Fibroblast of villous mesenchyme (primary cell): ENCODE measurements around the gene MOGAT3. TPM values are rescaled to one million over a fixed set of nuclear protein-coding genes. Genes with fewer than 3 reads are reported as not detected.

Source experiments
- DNase-seq: peaks from one replicate; pipeline ENCODE4 v3.0.0-alpha.2; 2010; ENCODE audit warnings: low read depth
- H3K4me3 ChIP-seq: 2 replicates; pipeline ENCODE4 v1.5.1; 2011; ENCODE audit warnings: low read depth, mild to moderate bottlenecking, low read length
- total RNA-seq: library from RNA; depleted of rRNA; stranded (reverse); fragments of >200 nt; gene quantifications from 2 replicates; pipeline ENCODE4 v1.2.3, GENCODE V29; 2012
- TF ChIP-seq, protein P1 (sequence below): IDR thresholded peaks from 2 replicates; pipeline ENCODE4 v1.5.1; 2012; ENCODE audit warnings: low read depth, mild to moderate bottlenecking, low read length; ENCODE audit not compliant: insufficient read depth

MOGAT3 gene
- total RNA-seq, 1 donor = not detected

GRCh38 chr7:101232141-101232850, 31.5 kb upstream of the MOGAT3 start:
- H3K4me3 ChIP-seq = no peak overlapping the region
- TF ChIP-seq, protein P1, sequence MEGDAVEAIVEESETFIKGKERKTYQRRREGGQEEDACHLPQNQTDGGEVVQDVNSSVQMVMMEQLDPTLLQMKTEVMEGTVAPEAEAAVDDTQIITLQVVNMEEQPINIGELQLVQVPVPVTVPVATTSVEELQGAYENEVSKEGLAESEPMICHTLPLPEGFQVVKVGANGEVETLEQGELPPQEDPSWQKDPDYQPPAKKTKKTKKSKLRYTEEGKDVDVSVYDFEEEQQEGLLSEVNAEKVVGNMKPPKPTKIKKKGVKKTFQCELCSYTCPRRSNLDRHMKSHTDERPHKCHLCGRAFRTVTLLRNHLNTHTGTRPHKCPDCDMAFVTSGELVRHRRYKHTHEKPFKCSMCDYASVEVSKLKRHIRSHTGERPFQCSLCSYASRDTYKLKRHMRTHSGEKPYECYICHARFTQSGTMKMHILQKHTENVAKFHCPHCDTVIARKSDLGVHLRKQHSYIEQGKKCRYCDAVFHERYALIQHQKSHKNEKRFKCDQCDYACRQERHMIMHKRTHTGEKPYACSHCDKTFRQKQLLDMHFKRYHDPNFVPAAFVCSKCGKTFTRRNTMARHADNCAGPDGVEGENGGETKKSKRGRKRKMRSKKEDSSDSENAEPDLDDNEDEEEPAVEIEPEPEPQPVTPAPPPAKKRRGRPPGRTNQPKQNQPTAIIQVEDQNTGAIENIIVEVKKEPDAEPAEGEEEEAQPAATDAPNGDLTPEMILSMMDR = no peak
- no peak for DNase-seq

- TF ChIP-seq, protein P1 = no peak
- no peak for DNase-seq
- H3K4me3 ChIP-seq = no peak overlapping the region
Observed at GRCh38 chr7:101231644-101232043, 30.8 kb upstream of the MOGAT3 start.

- H3K4me3 ChIP-seq = no peak overlapping the region
- TF ChIP-seq, protein P1 = no peak
- peak; percentile 62 for DNase-seq
Observed at GRCh38 chr7:101226721-101227120, 25.9 kb upstream of the MOGAT3 start.

DNA sequence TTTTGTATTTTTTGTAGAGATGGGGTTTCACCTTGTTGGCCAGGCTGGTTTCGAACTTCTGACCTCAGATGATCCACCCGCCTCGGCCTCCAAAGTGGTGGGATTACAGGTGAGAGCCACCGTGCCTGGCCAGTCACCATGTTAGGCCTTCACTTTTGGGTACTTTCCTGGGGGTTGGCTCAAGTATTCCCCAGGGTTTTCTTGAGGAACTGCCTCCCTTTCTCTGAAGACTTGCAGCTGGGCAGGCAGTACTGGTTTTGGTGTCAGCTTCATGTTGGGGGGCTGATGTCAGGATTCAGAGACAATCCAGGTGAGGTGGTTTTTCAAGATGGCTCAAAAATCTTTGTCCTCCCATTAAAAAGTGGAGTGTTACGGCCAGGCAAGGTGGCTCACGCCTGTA, 24.8 kb upstream of the MOGAT3 start:
- no peak overlapping the region for H3K4me3 ChIP-seq
- DNase-seq = no peak
- TF ChIP-seq, protein P1 = no peak

- no peak overlapping the region for H3K4me3 ChIP-seq
- no peak for DNase-seq
- TF ChIP-seq, protein P1 = no peak
Observed at GRCh38 chr7:101223528-101223927, 22.7 kb upstream of the MOGAT3 start.

DNA sequence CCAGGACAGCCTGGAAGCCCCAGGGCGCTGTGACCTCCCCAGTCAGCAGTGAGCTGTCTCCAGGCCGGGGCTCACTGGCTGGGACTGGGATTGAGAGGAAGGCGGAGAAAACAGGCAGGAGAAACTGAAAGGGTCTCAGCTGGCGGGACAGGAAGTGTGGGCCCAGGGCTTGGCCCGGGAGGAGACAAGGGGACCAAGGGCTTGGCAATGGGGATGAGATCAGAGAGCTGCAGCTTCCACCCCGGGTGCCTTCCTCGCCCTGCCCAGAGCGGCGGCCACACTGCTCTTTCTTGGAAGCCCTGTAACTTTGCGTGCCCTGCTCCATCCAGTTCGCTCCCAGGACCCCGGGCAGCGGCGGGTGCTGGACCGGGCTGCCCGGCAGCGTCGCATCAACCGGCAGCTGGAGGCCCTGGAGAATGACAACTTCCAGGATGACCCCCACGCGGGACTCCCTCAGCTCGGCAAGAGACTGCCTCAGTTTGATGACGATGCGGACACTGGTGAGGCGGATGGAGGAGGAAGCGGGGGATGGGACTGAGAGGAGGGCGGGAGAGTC, 21.5 kb upstream of the MOGAT3 start:
- H3K4me3 ChIP-seq = no peak overlapping the region
- TF ChIP-seq, protein P1 = no peak
- DNase-seq = no peak

- no peak overlapping the region for H3K4me3 ChIP-seq
- DNase-seq = no peak
- TF ChIP-seq, protein P1 = no peak
Observed at GRCh38 chr7:101220295-101220694, 19.5 kb upstream of the MOGAT3 start.
